ENCODE data around the gene SEPTIN12. TPM values are rescaled to one million over a fixed set of nuclear protein-coding genes. Genes with fewer than 3 reads are reported as not detected.

Gene SEPTIN12
- total RNA-seq, 1 experiment from 2014 or later, result not detected

DNA sequence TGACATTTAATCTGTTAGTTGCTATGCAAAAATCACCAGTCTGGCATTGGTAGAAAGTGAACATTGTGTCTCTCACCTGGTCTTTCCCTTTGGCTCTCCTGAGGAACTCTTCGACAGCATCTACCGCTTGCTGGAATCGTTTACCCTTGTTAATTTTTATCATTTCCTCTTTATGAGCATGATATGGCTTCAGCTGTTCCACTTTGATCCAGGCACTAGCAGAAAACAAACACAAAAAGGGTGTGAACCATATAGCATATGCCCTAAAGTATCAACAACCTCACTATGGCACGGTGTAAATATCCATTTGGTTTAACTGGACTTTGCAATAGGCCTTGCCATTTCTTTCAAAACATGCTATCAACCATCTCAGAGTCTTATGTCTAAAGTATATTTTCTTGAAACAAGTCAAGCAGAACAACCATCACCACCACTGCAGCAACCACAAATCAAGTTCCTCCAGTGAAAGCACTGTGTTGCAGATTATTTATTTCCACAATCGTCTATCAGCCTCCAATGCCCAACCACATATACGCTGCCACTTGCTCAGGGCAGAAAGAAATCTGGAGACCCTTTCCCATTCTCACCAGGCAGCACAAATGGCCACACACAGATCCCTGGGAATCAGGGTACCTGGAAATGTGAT is 44.7 kb upstream of the SEPTIN12 start:
- Mint-ChIP-seq H3K4me3 (no peak overlapping the region), H3K36me3 (peaks cover 45% of the 10 kb centered on the region), H3K27me3 (ENCODE audit: low read depth) (no peaks in the 10 kb centered on the region), H3K9me3 (no peaks in the 10 kb centered on the region), H3K4me1 (no peaks in the 10 kb centered on the region), H3K27ac (no peak overlapping the region)
- ChIA-PET CTCF (no interaction called here), POLR2A (no interaction called here)
- DNase-seq (ENCODE audit: low spot score) (no peak), ATAC-seq (no peak)
- TF ChIP-seq, protein P1, sequence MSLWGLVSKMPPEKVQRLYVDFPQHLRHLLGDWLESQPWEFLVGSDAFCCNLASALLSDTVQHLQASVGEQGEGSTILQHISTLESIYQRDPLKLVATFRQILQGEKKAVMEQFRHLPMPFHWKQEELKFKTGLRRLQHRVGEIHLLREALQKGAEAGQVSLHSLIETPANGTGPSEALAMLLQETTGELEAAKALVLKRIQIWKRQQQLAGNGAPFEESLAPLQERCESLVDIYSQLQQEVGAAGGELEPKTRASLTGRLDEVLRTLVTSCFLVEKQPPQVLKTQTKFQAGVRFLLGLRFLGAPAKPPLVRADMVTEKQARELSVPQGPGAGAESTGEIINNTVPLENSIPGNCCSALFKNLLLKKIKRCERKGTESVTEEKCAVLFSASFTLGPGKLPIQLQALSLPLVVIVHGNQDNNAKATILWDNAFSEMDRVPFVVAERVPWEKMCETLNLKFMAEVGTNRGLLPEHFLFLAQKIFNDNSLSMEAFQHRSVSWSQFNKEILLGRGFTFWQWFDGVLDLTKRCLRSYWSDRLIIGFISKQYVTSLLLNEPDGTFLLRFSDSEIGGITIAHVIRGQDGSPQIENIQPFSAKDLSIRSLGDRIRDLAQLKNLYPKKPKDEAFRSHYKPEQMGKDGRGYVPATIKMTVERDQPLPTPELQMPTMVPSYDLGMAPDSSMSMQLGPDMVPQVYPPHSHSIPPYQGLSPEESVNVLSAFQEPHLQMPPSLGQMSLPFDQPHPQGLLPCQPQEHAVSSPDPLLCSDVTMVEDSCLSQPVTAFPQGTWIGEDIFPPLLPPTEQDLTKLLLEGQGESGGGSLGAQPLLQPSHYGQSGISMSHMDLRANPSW (CRISPR knock-in tag; conservative IDR thresholded peaks at IDR 0.05; ENCODE audit: low read depth), result no peak
- TF ChIP-seq NFYB (CRISPR knock-in tag; conservative IDR thresholded peaks at IDR 0.05; ENCODE audit: low read depth) (no peak), MYBL2 (CRISPR knock-in tag; IDR thresholded peaks at IDR 0.05) (no peak), ZNF138 (CRISPR knock-in tag; conservative IDR thresholded peaks at IDR 0.05) (no peak), ZNF263 (CRISPR knock-in tag; IDR thresholded peaks at IDR 0.05; ENCODE audit: low read depth) (no peak), RELA (CRISPR knock-in tag; IDR thresholded peaks at IDR 0.05; ENCODE audit: borderline replicate concordance) (no peak), SMAD4 (CRISPR knock-in tag; IDR thresholded peaks at IDR 0.05) (no peak), CREM (CRISPR knock-in tag; IDR thresholded peaks at IDR 0.05) (no peak), RORB (CRISPR knock-in tag; IDR thresholded peaks at IDR 0.05) (no peak)
- TF ChIP-seq, protein P2, sequence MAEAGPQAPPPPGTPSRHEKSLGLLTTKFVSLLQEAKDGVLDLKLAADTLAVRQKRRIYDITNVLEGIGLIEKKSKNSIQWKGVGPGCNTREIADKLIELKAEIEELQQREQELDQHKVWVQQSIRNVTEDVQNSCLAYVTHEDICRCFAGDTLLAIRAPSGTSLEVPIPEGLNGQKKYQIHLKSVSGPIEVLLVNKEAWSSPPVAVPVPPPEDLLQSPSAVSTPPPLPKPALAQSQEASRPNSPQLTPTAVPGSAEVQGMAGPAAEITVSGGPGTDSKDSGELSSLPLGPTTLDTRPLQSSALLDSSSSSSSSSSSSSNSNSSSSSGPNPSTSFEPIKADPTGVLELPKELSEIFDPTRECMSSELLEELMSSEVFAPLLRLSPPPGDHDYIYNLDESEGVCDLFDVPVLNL (CRISPR knock-in tag; IDR thresholded peaks at IDR 0.05; ENCODE audit: borderline replicate concordance, low read depth), result no peak
- TF ChIP-seq, protein P3, sequence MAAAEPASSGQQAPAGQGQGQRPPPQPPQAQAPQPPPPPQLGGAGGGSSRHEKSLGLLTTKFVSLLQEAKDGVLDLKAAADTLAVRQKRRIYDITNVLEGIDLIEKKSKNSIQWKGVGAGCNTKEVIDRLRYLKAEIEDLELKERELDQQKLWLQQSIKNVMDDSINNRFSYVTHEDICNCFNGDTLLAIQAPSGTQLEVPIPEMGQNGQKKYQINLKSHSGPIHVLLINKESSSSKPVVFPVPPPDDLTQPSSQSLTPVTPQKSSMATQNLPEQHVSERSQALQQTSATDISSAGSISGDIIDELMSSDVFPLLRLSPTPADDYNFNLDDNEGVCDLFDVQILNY (CRISPR knock-in tag; IDR thresholded peaks at IDR 0.05), result no peak
- TF ChIP-seq, protein P4, sequence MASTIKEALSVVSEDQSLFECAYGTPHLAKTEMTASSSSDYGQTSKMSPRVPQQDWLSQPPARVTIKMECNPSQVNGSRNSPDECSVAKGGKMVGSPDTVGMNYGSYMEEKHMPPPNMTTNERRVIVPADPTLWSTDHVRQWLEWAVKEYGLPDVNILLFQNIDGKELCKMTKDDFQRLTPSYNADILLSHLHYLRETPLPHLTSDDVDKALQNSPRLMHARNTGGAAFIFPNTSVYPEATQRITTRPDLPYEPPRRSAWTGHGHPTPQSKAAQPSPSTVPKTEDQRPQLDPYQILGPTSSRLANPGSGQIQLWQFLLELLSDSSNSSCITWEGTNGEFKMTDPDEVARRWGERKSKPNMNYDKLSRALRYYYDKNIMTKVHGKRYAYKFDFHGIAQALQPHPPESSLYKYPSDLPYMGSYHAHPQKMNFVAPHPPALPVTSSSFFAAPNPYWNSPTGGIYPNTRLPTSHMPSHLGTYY (CRISPR knock-in tag; IDR thresholded peaks at IDR 0.05), result no peak
- TF ChIP-seq, protein P5, sequence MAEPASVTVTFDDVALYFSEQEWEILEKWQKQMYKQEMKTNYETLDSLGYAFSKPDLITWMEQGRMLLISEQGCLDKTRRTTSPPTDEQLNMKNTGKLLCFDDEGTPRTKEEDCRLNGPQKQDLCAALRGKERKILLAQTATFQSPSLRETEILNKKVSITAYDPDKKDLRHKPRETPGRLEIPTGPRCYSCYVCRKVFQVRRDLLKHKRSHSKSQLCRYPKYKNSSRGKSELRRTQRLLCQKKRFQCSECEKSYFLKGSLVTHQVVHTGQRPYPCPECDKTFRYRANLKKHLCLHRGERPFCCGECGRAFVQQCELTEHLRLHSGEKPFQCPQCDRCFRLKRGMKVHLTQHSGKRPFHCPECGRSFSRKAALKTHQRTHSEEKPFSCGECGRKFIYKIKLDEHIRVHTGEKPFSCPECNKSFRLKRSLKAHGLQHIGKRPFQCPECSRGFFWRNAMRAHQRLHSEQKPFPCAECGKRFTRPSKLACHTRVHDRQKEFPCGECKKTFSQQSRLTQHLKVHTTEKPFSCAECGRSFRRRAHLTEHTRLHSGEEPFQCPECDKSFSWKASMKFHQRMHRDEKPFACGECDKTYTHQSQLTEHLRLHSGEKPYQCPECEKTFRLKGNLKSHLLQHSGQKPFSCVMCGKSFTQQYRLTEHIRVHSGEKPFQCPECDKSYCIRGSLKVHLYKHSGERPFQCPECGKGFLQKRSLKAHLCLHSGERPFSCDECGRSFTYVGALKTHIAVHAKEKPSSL (CRISPR knock-in tag; conservative IDR thresholded peaks at IDR 0.05), result no peak

DNA sequence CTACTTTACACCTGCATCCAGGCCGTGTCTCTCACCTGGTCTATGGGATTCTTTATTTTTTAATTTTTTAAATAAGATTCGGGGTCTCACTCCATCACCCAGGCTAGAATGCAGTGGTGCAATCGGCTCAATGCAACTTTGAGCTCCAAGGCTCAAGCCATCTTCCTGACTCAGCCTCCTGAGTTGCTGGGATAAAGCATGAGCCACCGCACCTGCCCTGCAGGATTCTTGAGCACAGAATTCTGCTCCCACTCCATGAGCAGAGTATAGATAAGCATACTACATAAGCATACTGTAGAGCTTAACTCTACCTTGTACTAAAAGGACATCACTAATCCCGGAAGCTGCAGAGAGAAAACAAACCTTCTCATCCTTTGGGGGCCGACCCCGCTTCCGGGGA is 43.5 kb upstream of the SEPTIN12 start:
- peaks cover 52% of the 10 kb centered on the region for H3K36me3 Mint-ChIP-seq
- TF ChIP-seq ESRRA (CRISPR knock-in tag; IDR thresholded peaks at IDR 0.05; ENCODE audit: borderline replicate concordance), result no peak
- no peak for TF ChIP-seq SMAD3 (CRISPR knock-in tag; IDR thresholded peaks at IDR 0.05; ENCODE audit: borderline replicate concordance)
- TF ChIP-seq, protein P6, sequence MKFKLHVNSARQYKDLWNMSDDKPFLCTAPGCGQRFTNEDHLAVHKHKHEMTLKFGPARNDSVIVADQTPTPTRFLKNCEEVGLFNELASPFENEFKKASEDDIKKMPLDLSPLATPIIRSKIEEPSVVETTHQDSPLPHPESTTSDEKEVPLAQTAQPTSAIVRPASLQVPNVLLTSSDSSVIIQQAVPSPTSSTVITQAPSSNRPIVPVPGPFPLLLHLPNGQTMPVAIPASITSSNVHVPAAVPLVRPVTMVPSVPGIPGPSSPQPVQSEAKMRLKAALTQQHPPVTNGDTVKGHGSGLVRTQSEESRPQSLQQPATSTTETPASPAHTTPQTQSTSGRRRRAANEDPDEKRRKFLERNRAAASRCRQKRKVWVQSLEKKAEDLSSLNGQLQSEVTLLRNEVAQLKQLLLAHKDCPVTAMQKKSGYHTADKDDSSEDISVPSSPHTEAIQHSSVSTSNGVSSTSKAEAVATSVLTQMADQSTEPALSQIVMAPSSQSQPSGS (CRISPR knock-in tag; IDR thresholded peaks at IDR 0.05; ENCODE audit: borderline replicate concordance, low read depth), result no peak
- no peak for TF ChIP-seq GABPB1 (CRISPR knock-in tag; IDR thresholded peaks at IDR 0.05)
- no peak for TF ChIP-seq TCF7 (CRISPR knock-in tag; IDR thresholded peaks at IDR 0.05; ENCODE audit: low read depth)
- no peak for TF ChIP-seq FOXP1 (CRISPR knock-in tag; IDR thresholded peaks at IDR 0.05; ENCODE audit: borderline replicate concordance)
- TF ChIP-seq, protein P7, sequence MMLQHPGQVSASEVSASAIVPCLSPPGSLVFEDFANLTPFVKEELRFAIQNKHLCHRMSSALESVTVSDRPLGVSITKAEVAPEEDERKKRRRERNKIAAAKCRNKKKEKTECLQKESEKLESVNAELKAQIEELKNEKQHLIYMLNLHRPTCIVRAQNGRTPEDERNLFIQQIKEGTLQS (CRISPR knock-in tag; conservative IDR thresholded peaks at IDR 0.05), result no peak
- no peak for TF ChIP-seq MYBL2 (CRISPR knock-in tag; IDR thresholded peaks at IDR 0.05)
- TF ChIP-seq RORB (CRISPR knock-in tag; IDR thresholded peaks at IDR 0.05), result no peak
- TF ChIP-seq, protein P3 (CRISPR knock-in tag; IDR thresholded peaks at IDR 0.05), result no peak
- TF ChIP-seq ELF4 (CRISPR knock-in tag; IDR thresholded peaks at IDR 0.05; ENCODE audit: low read depth), result no peak
- POLR2A ChIA-PET, result no interaction called here

More for the DNA sequence above, 43.5 kb upstream of the SEPTIN12 start:
- CTCF ChIA-PET, result no interaction called here
- DNase-seq (ENCODE audit: low spot score) (no peak), ATAC-seq (no peak)
- Mint-ChIP-seq H3K9me3 (no peaks in the 10 kb centered on the region), H3K4me3 (no peak overlapping the region), H3K4me1 (no peaks in the 10 kb centered on the region), H3K27ac (no peak overlapping the region), H3K27me3 (ENCODE audit: low read depth) (no peaks in the 10 kb centered on the region)
